Measurements from ENCODE around the gene C10orf90.

The C10orf90 gene, protein sequence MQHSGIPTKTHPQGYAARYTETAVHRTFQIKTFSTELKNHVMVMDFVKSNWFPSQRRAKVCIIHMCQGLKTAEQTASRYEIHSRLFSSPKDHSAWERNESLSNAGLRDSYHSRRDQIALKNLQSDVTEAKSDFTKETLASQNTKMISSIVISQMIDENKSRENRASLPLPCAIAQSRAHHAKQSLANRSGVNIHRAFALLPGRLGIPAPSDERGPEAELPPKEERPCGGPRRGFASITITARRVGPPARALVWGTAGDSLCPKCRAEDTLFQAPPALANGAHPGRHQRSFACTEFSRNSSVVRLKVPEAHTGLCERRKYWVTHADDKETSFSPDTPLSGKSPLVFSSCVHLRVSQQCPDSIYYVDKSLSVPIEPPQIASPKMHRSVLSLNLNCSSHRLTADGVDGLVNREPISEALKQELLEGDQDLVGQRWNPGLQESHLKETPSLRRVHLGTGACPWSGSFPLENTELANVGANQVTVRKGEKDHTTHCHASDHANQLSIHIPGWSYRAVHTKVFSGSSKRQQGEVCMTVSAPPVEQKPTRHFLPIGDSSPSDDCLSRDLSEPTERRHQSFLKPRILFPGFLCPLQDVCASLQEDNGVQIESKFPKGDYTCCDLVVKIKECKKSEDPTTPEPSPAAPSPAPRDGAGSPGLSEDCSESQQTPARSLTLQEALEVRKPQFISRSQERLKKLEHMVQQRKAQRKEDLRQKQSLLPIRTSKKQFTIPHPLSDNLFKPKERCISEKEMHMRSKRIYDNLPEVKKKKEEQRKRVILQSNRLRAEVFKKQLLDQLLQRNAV

DNA sequence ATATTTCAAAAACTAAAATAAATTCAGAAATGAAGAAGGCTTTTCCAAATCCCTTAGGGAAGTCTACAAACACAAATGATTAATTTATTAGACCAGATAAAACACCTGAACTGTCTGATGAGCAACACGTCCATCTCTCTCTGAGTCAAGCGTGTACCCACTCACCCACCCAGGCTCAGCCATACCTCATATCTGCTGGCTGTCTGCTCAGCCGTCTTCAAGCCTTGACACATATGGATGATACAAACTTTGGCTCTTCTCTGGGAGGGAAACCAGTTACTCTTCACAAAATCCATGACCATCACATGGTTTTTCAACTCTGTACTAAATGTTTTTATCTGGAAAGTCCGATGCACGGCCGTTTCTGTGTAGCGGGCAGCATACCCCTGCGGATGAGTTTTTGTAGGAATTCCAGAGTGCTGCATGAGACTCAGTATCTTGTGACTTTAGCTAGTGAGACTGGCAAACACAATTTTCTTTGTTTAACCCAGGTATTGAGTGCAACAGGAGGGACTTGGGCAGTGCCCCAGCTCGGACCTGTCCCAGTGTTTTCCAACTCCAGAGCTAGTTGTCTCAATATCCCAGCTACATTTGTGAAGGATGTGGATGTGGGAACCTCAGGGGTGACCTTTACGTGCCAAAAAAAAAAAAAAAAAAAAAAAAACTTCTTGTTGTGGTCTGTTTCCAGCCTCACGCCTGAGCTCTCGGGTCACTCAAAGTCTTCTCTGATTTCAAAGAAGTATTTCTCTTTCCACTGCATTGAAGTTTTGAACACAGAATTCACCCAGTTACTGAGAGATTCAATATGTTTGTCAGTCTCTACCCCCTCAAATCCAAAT, at the start of gene C10orf90:
TSS of gene C10orf90 (minus strand) at position 638 of the 839 bp plus-strand sequence. CDS start at position 425, 213 bp downstream.
- Histone ChIP-seq H3K36me3 (ENCODE audit: insufficient read depth, low read length) (no peaks in the 10 kb centered on the region), H3K27ac (no peak within 1 kb of the TSS), H3K9ac (ENCODE audit: insufficient read length) (no peak within 1 kb of the TSS), H3K9me3 (ENCODE audit: low read depth, low read length) (no peaks in the 10 kb centered on the region), H3K4me3 (no peak within 1 kb of the TSS)
- TF ChIP-seq POLR2AphosphoS5 (IDR thresholded peaks at IDR 0.05; ENCODE audit: borderline replicate concordance, low read depth, low read length) (no peak), FOXP2 (optimal IDR thresholded peaks at IDR 0.05; ENCODE audit: control extremely low read depth, extremely low read length, insufficient read depth) (no peak), EZH2 (IDR thresholded peaks at IDR 0.05) (no peak)
- no peak for DNase-seq (ENCODE audit: low read depth, low spot score)

DNA sequence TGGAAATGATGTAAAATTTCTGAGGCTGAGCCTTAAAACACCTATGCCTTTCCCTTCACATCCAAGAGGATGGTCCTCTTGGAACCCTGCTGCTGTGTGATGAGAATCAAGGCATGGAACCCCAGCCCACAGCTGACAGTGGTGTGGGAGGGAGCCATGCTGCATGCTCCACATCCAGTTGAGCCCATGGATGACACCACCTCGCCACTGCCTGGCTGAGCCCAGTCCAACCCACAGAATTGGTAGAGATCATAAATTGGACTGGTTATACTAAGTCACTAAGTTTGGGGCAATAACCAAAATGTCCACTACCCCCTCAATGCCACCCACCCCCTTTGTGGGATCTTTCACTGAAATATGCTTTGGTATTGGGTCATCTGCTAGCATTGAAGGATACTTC, 45.9 kb upstream of the C10orf90 start:
- no peaks in the 10 kb centered on the region for H3K9me3 ChIP-seq (ENCODE audit: low read depth, low read length)
- no peak for TF ChIP-seq POLR2AphosphoS5 (IDR thresholded peaks at IDR 0.05; ENCODE audit: borderline replicate concordance, low read depth, low read length)
- H3K9ac ChIP-seq (ENCODE audit: insufficient read length) = no peak overlapping the region
- no peaks in the 10 kb centered on the region for H3K36me3 ChIP-seq (ENCODE audit: insufficient read depth, low read length)
- H3K27ac ChIP-seq = no peak overlapping the region
- no peak for DNase-seq (ENCODE audit: low read depth, low spot score)
- H3K4me3 ChIP-seq = no peak overlapping the region

DNA sequence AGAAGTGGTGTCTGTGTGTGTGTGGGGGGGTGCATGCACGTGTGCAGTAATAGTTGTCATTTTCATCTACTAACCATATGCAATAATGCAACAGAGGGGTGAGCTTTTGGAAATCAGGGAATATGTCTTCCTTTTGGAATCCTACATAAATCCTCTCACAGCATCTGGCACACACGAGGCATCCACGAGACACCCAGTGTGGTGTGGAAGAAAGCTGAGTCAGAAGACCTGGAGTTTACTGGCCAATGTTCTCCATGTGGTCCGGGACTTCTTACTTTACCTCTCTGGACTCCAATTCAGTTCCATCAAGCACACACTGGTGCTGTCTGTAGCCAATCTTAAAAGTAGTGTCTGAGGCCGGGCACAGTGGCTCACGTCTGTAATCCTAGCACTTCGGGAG, 43.1 kb upstream of the C10orf90 start:
- no peak for TF ChIP-seq FOXP2 (optimal IDR thresholded peaks at IDR 0.05; ENCODE audit: control extremely low read depth, extremely low read length, insufficient read depth)
- no peak for TF ChIP-seq POLR2AphosphoS5 (IDR thresholded peaks at IDR 0.05; ENCODE audit: borderline replicate concordance, low read depth, low read length)
- no peak for TF ChIP-seq EZH2 (IDR thresholded peaks at IDR 0.05)
- no peaks in the 10 kb centered on the region for H3K9me3 ChIP-seq (ENCODE audit: low read depth, low read length)
- no peak overlapping the region for H3K27ac ChIP-seq
- H3K9ac ChIP-seq (ENCODE audit: insufficient read length) = no peak overlapping the region
- no peak overlapping the region for H3K4me3 ChIP-seq
- H3K36me3 ChIP-seq (ENCODE audit: insufficient read depth, low read length) = no peaks in the 10 kb centered on the region
- no peak for DNase-seq (ENCODE audit: low read depth, low spot score)

DNA sequence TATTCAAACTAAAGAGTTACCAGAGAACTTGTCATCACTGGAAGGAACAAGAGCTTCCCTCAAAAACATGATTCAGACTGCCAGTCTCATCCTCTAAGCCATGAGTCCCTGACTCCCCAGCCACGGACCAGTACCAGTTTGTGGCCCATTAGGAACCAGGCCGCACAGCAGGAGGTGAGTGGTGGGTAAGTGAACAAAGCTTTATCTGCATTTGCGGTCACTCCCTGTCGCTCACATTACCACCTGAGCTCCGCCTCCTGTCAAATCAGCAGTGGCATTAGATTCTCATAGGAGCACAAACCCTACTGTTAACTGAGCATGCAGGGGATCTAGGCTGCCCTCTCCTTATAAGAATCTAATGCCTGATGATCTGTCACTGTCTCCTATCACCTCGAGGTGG, 42.2 kb upstream of the C10orf90 start:
- Histone ChIP-seq H3K4me3 (no peak overlapping the region), H3K9ac (ENCODE audit: insufficient read length) (no peak overlapping the region), H3K27ac (no peak overlapping the region), H3K36me3 (ENCODE audit: insufficient read depth, low read length) (no peaks in the 10 kb centered on the region), H3K9me3 (ENCODE audit: low read depth, low read length) (no peaks in the 10 kb centered on the region)
- no peak for DNase-seq (ENCODE audit: low read depth, low spot score)
- TF ChIP-seq FOXP2 (optimal IDR thresholded peaks at IDR 0.05; ENCODE audit: control extremely low read depth, extremely low read length, insufficient read depth) = no peak
- TF ChIP-seq POLR2AphosphoS5 (IDR thresholded peaks at IDR 0.05; ENCODE audit: borderline replicate concordance, low read depth, low read length) = no peak
- TF ChIP-seq EZH2 (IDR thresholded peaks at IDR 0.05) = no peak

DNA sequence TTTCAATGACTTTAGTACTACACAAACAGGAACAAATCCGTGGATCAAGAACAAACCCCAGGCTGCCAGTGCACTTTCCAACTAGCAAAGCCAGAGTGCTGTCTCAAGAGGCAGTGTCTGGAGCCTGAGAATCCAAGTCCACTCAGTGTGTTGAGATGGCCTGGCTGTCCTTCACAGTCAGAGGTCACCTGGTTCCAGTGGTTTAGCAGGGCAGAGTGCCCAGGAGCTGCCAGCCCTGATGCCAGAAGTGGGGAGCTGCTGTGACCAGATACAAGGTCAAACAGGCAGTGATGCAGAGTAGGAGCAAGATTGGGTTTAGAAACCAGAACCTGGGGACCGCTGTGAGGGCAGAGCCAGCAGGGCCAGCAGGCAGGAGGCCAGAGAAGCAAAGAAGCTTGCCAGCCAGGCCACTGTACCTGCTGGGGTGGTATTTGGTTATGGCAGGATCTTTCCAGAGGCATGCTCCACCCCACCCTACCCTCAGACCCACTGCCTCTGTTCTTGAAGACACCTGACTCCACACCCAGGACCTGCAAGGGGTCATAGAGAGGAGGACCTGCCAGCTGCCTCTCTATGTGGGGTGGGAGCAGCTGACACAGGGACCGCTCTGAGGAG, 35.6 kb upstream of the C10orf90 start:
- H3K9me3 ChIP-seq (ENCODE audit: low read depth, low read length) = no peaks in the 10 kb centered on the region
- TF ChIP-seq EZH2 (IDR thresholded peaks at IDR 0.05) (no peak), POLR2AphosphoS5 (IDR thresholded peaks at IDR 0.05; ENCODE audit: borderline replicate concordance, low read depth, low read length) (no peak), FOXP2 (optimal IDR thresholded peaks at IDR 0.05; ENCODE audit: control extremely low read depth, extremely low read length, insufficient read depth) (no peak)

DNA sequence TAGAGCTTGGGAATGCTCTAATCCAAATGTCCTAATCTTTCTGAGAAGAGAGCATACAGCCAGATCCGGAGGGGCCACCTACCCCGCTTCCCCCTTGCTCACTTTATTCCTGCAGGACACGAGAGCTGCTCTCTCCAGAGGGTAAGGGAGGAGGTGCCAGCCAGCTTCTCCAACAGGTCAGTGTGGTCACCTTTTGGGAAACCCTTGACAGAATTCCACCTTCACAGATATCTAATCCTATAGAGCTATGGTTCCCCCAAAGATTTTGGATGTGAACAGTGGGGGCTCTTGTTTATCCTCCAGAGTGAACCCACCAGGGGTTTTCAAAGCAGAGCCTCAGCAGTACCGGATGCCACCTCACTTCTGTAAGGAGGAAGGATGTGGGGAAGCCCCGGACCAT, 34.6 kb upstream of the C10orf90 start:
- no peak overlapping the region for H3K4me3 ChIP-seq
- no peak overlapping the region for H3K9ac ChIP-seq (ENCODE audit: insufficient read length)
- no peaks in the 10 kb centered on the region for H3K9me3 ChIP-seq (ENCODE audit: low read depth, low read length)
- TF ChIP-seq FOXP2 (optimal IDR thresholded peaks at IDR 0.05; ENCODE audit: control extremely low read depth, extremely low read length, insufficient read depth) = no peak
- no peak for TF ChIP-seq POLR2AphosphoS5 (IDR thresholded peaks at IDR 0.05; ENCODE audit: borderline replicate concordance, low read depth, low read length)
- TF ChIP-seq EZH2 (IDR thresholded peaks at IDR 0.05) = no peak
- H3K27ac ChIP-seq = no peak overlapping the region
- no peak for DNase-seq (ENCODE audit: low read depth, low spot score)
- H3K36me3 ChIP-seq (ENCODE audit: insufficient read depth, low read length) = no peaks in the 10 kb centered on the region

More for the DNA sequence above, 35.6 kb upstream of the C10orf90 start:
- Histone ChIP-seq H3K36me3 (ENCODE audit: insufficient read depth, low read length) (no peaks in the 10 kb centered on the region), H3K27ac (no peak overlapping the region), H3K4me3 (no peak overlapping the region), H3K9ac (ENCODE audit: insufficient read length) (no peak overlapping the region)
- no peak for DNase-seq (ENCODE audit: low read depth, low spot score)

DNA sequence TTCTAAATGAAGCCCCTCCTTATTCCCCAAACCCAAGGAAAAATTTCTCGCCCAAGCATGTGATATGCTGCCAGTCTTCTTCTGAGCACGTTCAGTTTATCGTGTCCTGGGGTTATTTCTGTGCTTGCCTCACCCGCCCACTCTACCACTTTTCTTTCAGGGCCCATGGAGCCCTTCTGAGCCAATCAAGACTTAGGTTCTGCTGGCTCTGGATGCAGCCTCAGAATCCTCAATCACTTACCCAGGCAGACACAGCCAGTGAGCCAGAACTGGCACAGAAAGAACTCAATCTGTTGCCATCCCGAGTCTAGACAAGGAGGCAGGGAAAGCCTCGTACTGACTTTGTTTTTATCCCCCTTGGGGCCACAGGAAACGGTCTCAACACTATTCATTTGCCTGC, 34.2 kb upstream of the C10orf90 start:
- TF ChIP-seq EZH2 (IDR thresholded peaks at IDR 0.05) = no peak
- no peaks in the 10 kb centered on the region for H3K36me3 ChIP-seq (ENCODE audit: insufficient read depth, low read length)
- no peak overlapping the region for H3K4me3 ChIP-seq
- H3K27ac ChIP-seq = no peak overlapping the region
- H3K9me3 ChIP-seq (ENCODE audit: low read depth, low read length) = no peaks in the 10 kb centered on the region
- H3K9ac ChIP-seq (ENCODE audit: insufficient read length) = no peak overlapping the region
- DNase-seq (ENCODE audit: low read depth, low spot score) = no peak

DNA sequence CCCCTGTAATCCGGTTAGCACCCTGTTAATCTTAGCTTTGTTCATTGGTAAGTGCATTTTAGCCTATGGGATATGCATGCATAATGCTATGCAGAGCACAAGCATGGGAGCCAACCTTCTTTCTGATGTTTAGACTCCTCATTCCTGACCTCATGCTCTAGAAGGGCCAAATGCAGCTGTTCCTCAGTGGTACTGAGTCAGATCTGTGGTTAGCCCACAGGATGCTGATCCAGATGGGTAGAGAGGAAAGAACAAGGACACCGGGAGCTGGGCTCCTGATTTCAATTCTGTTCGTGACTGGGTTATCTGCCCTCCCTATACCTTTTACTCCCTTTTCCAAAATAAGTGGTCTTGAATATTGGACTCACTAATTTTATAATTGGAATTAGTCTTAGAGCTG, 31.7 kb upstream of the C10orf90 start:
- H3K27ac ChIP-seq = no peak overlapping the region
- no peaks in the 10 kb centered on the region for H3K9me3 ChIP-seq (ENCODE audit: low read depth, low read length)
- DNase-seq (ENCODE audit: low read depth, low spot score) = no peak
- no peak for TF ChIP-seq EZH2 (IDR thresholded peaks at IDR 0.05)
- TF ChIP-seq FOXP2 (optimal IDR thresholded peaks at IDR 0.05; ENCODE audit: control extremely low read depth, extremely low read length, insufficient read depth) = no peak
- no peak for TF ChIP-seq POLR2AphosphoS5 (IDR thresholded peaks at IDR 0.05; ENCODE audit: borderline replicate concordance, low read depth, low read length)
- H3K4me3 ChIP-seq = no peak overlapping the region
- no peaks in the 10 kb centered on the region for H3K36me3 ChIP-seq (ENCODE audit: insufficient read depth, low read length)
- no peak overlapping the region for H3K9ac ChIP-seq (ENCODE audit: insufficient read length)
